AG09309 (cell line): ENCODE results near the gene HIVEP3.

ENCODE experiments used
- DNase-seq: peaks from one replicate; pipeline ENCODE4 v3.0.0-alpha.2; 2010; ENCODE audit warnings: low read depth
- H3K4me3 ChIP-seq: 2 replicates; pipeline ENCODE4 v1.5.1; 2011; ENCODE audit warnings: mild to moderate bottlenecking, low read depth, low read length, moderate library complexity; ENCODE audit not compliant: control insufficient read depth
- TF ChIP-seq, protein P1 (sequence below): IDR thresholded peaks from 2 replicates; pipeline ENCODE4 v1.5.1; 2011; ENCODE audit warnings: mild to moderate bottlenecking, low read depth, low read length, inconsistent platforms; ENCODE audit not compliant: insufficient read depth, control insufficient read depth; ENCODE audit errors: missing control alignments

HIVEP3 gene

DNA sequence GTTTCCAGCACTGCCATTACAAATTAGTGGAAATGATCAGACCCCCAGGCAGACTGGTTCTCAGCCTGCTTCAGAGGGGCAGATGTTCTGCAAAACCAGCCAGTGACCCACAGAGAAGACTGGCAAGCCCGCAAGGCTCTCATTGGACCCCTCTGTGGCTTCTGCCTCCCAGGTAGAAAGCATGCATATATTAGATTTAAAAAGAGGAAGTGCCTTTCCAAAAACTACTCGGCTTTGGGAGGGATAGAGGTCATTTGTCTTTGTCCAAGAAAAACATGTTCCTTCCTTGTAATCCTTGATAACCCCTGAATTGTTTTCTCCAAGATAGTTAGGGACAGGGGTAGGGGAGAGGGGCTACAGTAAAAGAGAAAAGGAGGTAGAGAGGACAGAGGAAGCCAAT lies 11.8 kb downstream of the HIVEP3 start:
- H3K4me3 ChIP-seq: no peak overlapping the region
- TF ChIP-seq, protein P1, sequence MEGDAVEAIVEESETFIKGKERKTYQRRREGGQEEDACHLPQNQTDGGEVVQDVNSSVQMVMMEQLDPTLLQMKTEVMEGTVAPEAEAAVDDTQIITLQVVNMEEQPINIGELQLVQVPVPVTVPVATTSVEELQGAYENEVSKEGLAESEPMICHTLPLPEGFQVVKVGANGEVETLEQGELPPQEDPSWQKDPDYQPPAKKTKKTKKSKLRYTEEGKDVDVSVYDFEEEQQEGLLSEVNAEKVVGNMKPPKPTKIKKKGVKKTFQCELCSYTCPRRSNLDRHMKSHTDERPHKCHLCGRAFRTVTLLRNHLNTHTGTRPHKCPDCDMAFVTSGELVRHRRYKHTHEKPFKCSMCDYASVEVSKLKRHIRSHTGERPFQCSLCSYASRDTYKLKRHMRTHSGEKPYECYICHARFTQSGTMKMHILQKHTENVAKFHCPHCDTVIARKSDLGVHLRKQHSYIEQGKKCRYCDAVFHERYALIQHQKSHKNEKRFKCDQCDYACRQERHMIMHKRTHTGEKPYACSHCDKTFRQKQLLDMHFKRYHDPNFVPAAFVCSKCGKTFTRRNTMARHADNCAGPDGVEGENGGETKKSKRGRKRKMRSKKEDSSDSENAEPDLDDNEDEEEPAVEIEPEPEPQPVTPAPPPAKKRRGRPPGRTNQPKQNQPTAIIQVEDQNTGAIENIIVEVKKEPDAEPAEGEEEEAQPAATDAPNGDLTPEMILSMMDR: no peak
- DNase-seq: no peak

DNA sequence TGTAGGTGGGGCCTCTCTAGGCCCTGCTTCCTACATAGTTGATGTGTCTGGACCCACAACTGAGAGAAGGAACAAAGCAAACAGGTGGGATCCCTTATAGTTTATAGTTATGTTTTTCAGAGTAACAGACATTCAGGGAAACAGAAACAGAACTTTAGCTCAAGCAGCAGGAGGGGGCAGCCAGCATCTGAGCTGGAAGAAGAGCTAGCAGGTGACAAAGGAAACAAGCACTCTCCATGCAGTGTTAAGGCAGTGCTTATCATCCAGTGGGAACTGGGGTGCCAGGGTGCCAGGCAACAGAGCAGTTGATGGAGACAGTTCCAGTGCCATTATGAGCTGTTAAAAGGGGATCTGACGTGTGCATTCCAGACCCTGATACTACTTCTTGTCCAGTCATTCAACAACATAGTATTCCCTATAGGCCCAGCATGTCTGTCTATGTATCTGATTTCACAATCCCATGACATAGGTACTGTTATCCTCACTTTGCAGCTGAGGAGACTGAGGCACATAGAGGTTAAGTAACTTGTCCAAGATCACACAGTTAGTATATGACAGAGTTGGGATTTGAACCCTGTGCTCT lies 13.5 kb downstream of the HIVEP3 start:
- TF ChIP-seq, protein P1: no peak
- no peak overlapping the region for H3K4me3 ChIP-seq
- no peak for DNase-seq

DNA sequence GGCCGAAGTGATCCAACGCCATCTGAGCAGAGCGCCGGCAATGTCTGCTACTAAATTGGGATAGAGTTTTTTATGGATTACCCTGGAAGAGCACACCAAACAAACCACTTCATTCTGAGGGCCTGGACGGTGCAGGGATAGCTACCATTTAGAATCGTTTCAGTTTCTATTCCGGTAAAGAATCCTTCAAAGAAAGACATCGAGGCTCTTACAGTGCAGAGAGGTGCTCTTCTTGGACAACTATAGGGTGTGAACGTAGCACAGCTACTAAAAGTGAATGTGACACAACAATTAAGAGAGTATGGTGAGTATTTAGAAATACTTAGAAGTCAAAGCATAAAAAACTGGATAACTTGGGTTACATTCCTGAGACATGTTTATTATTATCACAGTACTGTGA lies 16.1 kb downstream of the HIVEP3 start:
- no peak overlapping the region for H3K4me3 ChIP-seq

DNA sequence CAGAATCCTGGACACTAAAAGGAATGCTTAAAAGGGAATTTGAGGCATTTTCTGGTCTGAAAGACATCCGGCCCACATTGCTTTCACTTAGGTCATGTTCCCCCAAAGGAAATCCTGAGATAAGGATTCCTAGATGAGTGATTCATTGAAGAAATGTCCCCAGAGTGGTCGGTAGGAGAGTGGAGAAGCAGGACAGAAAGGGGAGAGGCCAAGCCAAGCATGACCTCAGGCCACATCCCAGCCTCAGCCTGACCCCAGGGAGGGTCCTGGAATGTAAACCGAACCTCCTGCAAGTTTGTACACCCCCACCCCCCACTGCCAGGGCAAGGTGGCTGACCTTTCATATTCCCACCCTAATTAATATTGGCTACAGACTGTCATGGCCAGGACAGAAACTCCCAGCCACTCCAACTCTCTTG lies 16.6 kb downstream of the HIVEP3 start:
- TF ChIP-seq, protein P1: no peak
- DNase-seq: no peak
- H3K4me3 ChIP-seq: no peak overlapping the region

More for the DNA sequence above, 16.1 kb downstream of the HIVEP3 start:
- TF ChIP-seq, protein P1: no peak
- no peak for DNase-seq

DNA sequence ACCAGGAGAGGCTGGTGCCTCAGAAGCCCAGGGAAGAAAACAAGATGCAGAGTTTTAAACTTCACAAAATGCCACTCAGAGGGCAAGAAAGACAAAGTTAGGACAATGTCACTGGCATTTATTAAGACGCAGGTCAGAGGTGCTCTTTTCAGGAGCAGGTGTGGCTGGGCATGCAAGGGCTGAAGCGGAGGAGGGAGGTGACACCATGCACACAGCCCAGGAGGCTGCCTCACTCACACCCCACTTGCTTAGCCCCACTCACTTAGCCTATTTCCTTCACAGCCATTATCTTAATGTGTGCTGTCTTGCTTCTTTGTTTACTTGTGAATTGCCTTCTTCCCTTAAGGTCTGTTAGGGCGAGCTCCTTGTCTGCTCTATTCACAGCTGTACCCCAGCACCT lies 17.2 kb downstream of the HIVEP3 start:
- no peak for DNase-seq
- TF ChIP-seq, protein P1: no peak
- H3K4me3 ChIP-seq: no peak overlapping the region

DNA sequence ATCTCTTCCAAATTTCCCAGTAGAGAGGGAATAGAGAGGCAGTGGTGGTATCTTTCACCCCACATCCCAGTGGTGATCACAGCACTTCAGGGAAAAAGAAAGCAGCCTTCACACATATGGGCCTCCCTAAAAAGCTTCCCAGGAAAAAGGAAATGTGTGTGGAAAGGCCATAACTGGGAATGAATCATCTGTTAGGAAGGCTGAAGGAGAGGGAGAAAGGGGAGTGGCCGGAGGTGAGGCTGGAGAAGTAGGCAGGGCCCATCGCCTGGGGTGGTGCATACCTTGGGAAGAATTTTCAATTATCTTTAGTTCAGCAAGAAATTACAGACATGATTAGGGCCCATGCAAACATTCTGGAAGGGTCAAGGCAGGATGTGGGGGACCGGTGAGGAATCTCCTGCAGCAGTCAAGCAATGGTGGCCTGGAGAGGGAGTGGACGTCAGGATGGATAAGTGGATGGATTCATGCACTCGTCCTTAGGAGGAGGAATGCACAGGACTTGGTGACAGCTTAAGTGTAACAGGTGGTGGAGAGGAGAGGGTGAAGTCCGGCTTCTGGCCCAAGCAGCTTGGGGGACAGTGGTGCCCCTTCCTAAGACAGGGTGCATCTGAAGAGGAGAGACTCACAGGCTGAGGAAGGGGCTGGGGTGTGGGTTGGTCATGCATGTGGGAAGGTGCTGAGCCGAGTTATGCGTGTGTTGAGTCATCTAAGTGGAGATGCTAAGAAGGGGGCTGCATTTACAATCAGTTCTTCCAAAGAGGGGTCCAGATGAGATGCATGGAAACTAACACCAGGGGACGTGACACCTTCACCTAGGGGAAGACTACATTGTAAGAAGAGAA lies 17.9 kb downstream of the HIVEP3 start:
- TF ChIP-seq, protein P1: no peak
- DNase-seq: no peak
- no peak overlapping the region for H3K4me3 ChIP-seq
